RWPE1 (cell line): ENCODE results near the gene RAB3GAP1.
"Not testable (repeated sequence)": the region's sequence is repeated elsewhere in the genome, so short reads cannot be mapped to it uniquely, and the experiment has no call there.

Experiments
- CTCF ChIA-PET: fragments of 350-600 bp; sonication (Branson Sonifier 250); formaldehyde crosslinking; extraction: SDS; loops from one replicate; lab custom pipeline; 2021; lab: Yijun Ruan, JAX
- POLR2A ChIA-PET: fragments of 400-600 bp; formaldehyde crosslinking; extraction: SDS; loops from one replicate; lab custom pipeline; 2020; ENCODE audit warnings: antibody characterized with exemption; ENCODE audit not compliant: low non-redundant PET; lab: Yijun Ruan, JAX
- DNase-seq: peaks from one replicate; pipeline ENCODE4 v3.0.0; 2012; ENCODE audit warnings: low spot score
- H3K27ac ChIP-seq: fragments of 450-650 bp; 2 replicates; pipeline ENCODE4 v1.5.1; 2017
- CTCF ChIP-seq: fragments of 450-650 bp; conservative IDR thresholded peaks from 2 replicates; pipeline ENCODE4 v1.5.1; 2017; ENCODE audit warnings: low read depth, mild to moderate bottlenecking

RAB3GAP1 gene

DNA sequence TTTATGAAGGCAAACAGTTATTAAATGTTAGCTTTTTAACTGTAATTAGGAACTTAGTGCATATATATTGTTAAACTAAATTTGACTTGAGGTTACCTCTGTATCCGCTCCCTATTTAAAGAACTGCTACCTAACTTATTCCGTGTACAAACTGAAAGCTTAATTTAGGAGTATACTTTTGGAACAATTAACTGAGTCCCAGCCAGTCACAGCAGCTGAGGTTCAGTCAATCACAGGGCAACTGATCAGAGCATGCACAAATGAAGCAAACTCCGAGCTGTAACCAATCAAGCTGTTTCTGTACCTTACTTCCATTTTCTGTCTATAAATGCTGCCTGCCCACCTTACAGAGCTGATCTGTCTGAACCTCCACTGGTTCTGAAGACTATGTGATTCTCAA is 61.2 kb downstream of the RAB3GAP1 start:
- ChIA-PET POLR2A (interaction anchor here (0.6 kb wide), 1 partner anchor 442 kb away, joined by 3 read pairs; no protein-coding TSS in a partner anchor), CTCF (interaction anchor here (0.7 kb wide), 1 partner anchor 610 kb away, joined by 4 read pairs; no protein-coding TSS in a partner anchor)
- no peak overlapping the region for H3K27ac ChIP-seq
- no peak for TF ChIP-seq CTCF
- no peak for DNase-seq

- no peak for DNase-seq
- ChIA-PET POLR2A (no interaction called here), CTCF (no interaction called here)
- H3K27ac ChIP-seq, result no peak overlapping the region
- no peak for TF ChIP-seq CTCF
Measured at GRCh38 chr2:135119582-135119981, 67.5 kb downstream of the RAB3GAP1 start.

DNA sequence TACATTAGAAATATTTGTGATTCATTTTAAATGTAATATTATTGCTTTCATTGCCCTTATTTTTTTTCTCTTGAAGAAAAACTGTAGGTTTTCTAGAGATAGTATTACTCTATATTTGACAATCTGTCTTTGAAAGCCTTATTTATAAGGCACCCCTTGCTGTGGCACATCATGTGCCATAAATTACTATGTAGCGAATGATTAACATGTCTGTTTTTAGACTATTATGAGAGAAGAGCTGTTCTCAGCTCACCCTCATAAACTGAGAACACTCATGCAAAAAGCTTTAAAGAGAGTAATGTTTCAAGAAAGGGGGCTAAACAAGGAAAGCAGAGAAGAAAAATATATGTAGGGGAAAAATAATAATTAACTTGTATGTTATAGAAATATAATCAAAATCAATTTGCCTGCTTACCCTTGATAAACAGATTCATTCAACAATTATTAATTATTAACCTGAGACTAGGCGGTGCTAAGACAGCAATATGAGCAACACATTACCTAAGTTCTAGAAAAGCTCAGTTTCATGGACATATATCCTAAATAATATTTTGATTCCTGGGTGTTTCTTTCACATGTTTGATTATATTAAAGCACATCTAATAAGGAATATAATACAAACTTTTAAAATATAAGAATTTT is 69.0 kb downstream of the RAB3GAP1 start:
- DNase-seq, result no peak
- no peak overlapping the region for H3K27ac ChIP-seq
- ChIA-PET CTCF (interaction anchor here (0.6 kb wide), 1 partner anchor 77 kb away, joined by 3 read pairs; no protein-coding TSS in a partner anchor), POLR2A (no interaction called here)
- TF ChIP-seq CTCF, result no peak

DNA sequence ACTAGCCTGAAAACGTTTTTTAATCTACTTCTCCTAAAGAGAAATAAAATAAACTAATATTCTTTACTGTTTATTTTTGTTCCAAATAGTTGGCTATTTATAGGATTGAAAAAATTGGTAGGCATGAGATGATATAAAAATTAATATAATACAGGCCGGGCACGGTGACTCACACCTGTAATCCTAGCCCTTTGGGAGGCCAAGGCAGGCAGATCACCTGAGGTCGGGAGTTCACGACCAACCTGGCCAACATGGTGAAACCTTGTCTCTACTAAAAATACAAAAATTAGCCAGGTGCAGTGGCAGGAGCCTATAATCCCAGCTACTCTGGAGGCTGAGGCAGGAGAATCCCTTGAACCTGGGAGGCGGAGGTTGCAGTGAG is 69.6 kb downstream of the RAB3GAP1 start:
- DNase-seq, POLR2A ChIA-PET, H3K27ac ChIP-seq: not testable (repeated sequence)
- CTCF ChIA-PET, result interaction anchor here (0.6 kb wide), 1 partner anchor 77 kb away, joined by 3 read pairs; no protein-coding TSS in a partner anchor

- peak; percentile 65 for DNase-seq
- ChIA-PET POLR2A (no interaction called here), CTCF (no interaction called here)
- TF ChIP-seq CTCF, result no peak
- H3K27ac ChIP-seq, result no peak overlapping the region
Measured at GRCh38 chr2:135124924-135125886, 73.1 kb downstream of the RAB3GAP1 start.

- no peak for TF ChIP-seq CTCF
- CTCF ChIA-PET, result no interaction called here
Measured at GRCh38 chr2:135125940-135126339, 73.8 kb downstream of the RAB3GAP1 start.

More at GRCh38 chr2:135125940-135126339, 73.8 kb downstream of the RAB3GAP1 start:
- POLR2A ChIA-PET, result no interaction called here
- DNase-seq, result no peak
- no peak overlapping the region for H3K27ac ChIP-seq
